ENCODE results near the gene ATP11C. TPM values are rescaled to one million over a fixed set of nuclear protein-coding genes. Genes with fewer than 3 reads are reported as not detected.

ATP11C gene
- total and polyA plus RNA-seq, 10 of the 15 experiments (the other 5 are each of a cell fraction or from before 2014, with no cell fraction given) = 16.2 to 44.0 (median 24.8) TPM

DNA sequence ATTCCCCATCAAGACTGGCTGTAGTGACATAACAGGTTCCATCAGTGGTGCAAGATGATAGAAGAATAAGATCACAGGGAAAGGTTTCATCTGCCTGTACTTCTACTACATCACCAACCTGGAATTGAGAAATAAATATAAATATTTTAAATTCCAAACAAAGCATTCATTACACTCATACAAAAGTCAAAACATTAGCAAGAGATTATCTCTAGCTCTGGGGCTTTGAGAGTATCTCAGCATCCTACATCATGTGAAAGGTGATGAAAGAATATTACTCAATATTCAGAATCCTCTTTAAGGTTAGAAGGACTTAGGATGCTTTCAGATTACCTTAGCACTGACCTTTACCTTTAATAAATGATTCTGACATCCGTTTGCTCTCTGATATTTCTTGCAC lies 128.4 kb downstream of the ATP11C start:
- no peaks in the 10 kb centered on the region for H3K27me3 ChIP-seq (replicated peaks in 1 of 2; ENCODE audit: control insufficient read depth in 2 of 2, insufficient read depth in 2 of 2, low read length in 1 of 2)
- no peaks in the 10 kb centered on the region for H3K79me2 ChIP-seq (ENCODE audit: control insufficient read depth, insufficient read depth, low read length)
- H3K9ac ChIP-seq (ENCODE audit: control insufficient read depth, insufficient read depth, low read length) = no peak overlapping the region
- BruUV-seq (replicated peaks) = no TSS peak
- ChIA-PET POLR2A (no interaction called here), RAD21 (ENCODE audit: unreplicated experiment) (no interaction called here), SMC1A (ENCODE audit: uncharacterized antibody, unreplicated experiment) (interaction anchor here (1.1 kb wide), 1 partner anchor 88 kb away, joined by 3 read pairs; no protein-coding TSS in a partner anchor), CTCF (interaction anchor here (0.6 kb wide), 1 partner anchor 116 kb away, joined by 6 read pairs; no protein-coding TSS in a partner anchor)
- DNase-seq (ENCODE audit: low read depth, low spot score) = no peak
- H3K4me3 ChIP-seq = no peak overlapping the region
- no peaks in the 10 kb centered on the region for H4K20me1 ChIP-seq (ENCODE audit: control insufficient read depth, insufficient read depth)
- no peak for ATAC-seq
- H3K4me1 ChIP-seq (ENCODE audit: control insufficient read depth, insufficient read depth, low read length) = no peaks in the 10 kb centered on the region
- in situ Hi-C loops (cut with MboI) (no loop called here), intact Hi-C loops (cut with micrococcal nuclease; ENCODE audit: unreplicated experiment) (no loop called here)
- H2AFZ ChIP-seq (ENCODE audit: control insufficient read depth, low read depth, low read length) = no peak overlapping the region
- 33% methylated on average over 1 of the region's 1 CpG for WGBS (ENCODE audit: insufficient coverage, insufficient replicate concordance, low lambda C conversion rate, missing lambda C conversion rate)
- H3K27ac ChIP-seq (ENCODE audit: control insufficient read depth, insufficient read depth) = no peak overlapping the region
- peaks cover 0 to 4% of the 10 kb centered on the region in 2 experiments; a peak in 1 of 4 replicates for H3K36me3 ChIP-seq (ENCODE audit: control insufficient read depth in 2 of 2, insufficient read depth in 2 of 2, low read length in 1 of 2)
- no peaks in the 10 kb centered on the region for H3K9me3 ChIP-seq (replicated peaks; ENCODE audit: control insufficient read depth, insufficient read depth, low read length)
- H3K4me2 ChIP-seq (ENCODE audit: control insufficient read depth, insufficient read depth) = no peak overlapping the region
- FAIRE-seq = no peak
- TF ChIP-seq ZNF274 (IDR thresholded peaks at IDR 0.05; ENCODE audit: insufficient read depth, insufficient read length) (no peak), NR2F1 (conservative IDR thresholded peaks at IDR 0.05) (no peak), SMAD1 (IDR thresholded peaks at IDR 0.05; ENCODE audit: low read depth, partially characterized antibody) (no peak), MLLT1 (IDR thresholded peaks at IDR 0.05) (no peak), ATF7 (IDR thresholded peaks at IDR 0.05; ENCODE audit: low read depth) (no peak), EZH2 (IDR thresholded peaks at IDR 0.05; ENCODE audit: borderline replicate concordance, control insufficient read depth, low read depth, low read length) (no peak), HDGF (IDR thresholded peaks at IDR 0.05) (no peak), MTA2 (IDR thresholded peaks at IDR 0.05; ENCODE audit: low read depth) (no peak), NFYA (IDR thresholded peaks at IDR 0.05; ENCODE audit: borderline replicate concordance, low read depth, low read length) (no peak), CUX1 (IDR thresholded peaks at IDR 0.05; ENCODE audit: insufficient replicate concordance, low read depth, low read length) (no peak), FOS (IDR thresholded peaks at IDR 0.05; ENCODE audit: borderline replicate concordance, extremely low read depth, insufficient read length) (no peak), SMARCA5 (IDR thresholded peaks at IDR 0.05) (no peak)
- TF ChIP-seq, protein P1, sequence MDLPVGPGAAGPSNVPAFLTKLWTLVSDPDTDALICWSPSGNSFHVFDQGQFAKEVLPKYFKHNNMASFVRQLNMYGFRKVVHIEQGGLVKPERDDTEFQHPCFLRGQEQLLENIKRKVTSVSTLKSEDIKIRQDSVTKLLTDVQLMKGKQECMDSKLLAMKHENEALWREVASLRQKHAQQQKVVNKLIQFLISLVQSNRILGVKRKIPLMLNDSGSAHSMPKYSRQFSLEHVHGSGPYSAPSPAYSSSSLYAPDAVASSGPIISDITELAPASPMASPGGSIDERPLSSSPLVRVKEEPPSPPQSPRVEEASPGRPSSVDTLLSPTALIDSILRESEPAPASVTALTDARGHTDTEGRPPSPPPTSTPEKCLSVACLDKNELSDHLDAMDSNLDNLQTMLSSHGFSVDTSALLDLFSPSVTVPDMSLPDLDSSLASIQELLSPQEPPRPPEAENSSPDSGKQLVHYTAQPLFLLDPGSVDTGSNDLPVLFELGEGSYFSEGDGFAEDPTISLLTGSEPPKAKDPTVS (IDR thresholded peaks at IDR 0.05; ENCODE audit: low read depth, low read length) = no peak
- TF ChIP-seq, protein P2, sequence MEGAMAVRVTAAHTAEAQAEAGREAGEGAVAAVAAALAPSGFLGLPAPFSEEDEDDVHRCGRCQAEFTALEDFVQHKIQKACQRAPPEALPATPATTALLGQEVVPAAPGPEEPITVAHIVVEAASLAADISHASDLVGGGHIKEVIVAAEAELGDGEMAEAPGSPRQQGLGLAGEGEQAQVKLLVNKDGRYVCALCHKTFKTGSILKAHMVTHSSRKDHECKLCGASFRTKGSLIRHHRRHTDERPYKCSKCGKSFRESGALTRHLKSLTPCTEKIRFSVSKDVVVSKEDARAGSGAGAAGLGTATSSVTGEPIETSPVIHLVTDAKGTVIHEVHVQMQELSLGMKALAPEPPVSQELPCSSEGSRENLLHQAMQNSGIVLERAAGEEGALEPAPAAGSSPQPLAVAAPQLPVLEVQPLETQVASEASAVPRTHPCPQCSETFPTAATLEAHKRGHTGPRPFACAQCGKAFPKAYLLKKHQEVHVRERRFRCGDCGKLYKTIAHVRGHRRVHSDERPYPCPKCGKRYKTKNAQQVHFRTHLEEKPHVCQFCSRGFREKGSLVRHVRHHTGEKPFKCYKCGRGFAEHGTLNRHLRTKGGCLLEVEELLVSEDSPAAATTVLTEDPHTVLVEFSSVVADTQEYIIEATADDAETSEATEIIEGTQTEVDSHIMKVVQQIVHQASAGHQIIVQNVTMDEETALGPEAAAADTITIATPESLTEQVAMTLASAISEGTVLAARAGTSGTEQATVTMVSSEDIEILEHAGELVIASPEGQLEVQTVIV (IDR thresholded peaks at IDR 0.05; ENCODE audit: borderline replicate concordance, partially characterized antibody) = no peak
